Spleen (tissue), 11 donors: ENCODE measurements around the gene RMDN3. TPM values are rescaled to one million over a fixed set of nuclear protein-coding genes. Genes with fewer than 3 reads are reported as not detected.
A peak's percentile ranks its signal among the peaks of the same experiment; 100 is the strongest.

ENCODE experiments used
- DNase-seq: peaks from one replicate; pipeline ENCODE4 v3.0.0-alpha.2; 2020
- H3K27ac ChIP-seq, 8 donors: fragments of 200-600 bp; sonication (generic) in 7 of 8; 1 replicate in 4 of 8; 2 replicates in 4 of 8; pipeline versions ENCODE4 v1.5.0 to v1.8.0; 2016 to 2021; ENCODE audit warnings: inconsistent platforms in 4 of 8, mild to moderate bottlenecking in 4 of 8, moderate library complexity in 1 of 8
- H3K27me3 ChIP-seq, 7 donors: fragments of 200-600 bp; sonication (generic) in 6 of 7; replicated peaks in 1 of 7; 1 replicate in 4 of 7; 2 replicates in 3 of 7; pipeline versions ENCODE4 v1.5.0 to v1.8.0; 2016 to 2021; ENCODE audit warnings: inconsistent platforms in 3 of 7, mild to moderate bottlenecking in 1 of 7
- H3K36me3 ChIP-seq, 6 donors: fragments of 200-600 bp; sonication (generic) in 5 of 6; 1 replicate in 4 of 6; 2 replicates in 2 of 6; pipeline versions ENCODE4 v1.5.0 to v1.8.0; 2016 to 2021; ENCODE audit warnings: inconsistent platforms in 2 of 6
- H3K4me1 ChIP-seq, 6 donors: fragments of 200-600 bp; sonication (generic) in 5 of 6; 1 replicate in 3 of 6; 2 replicates in 3 of 6; pipeline versions ENCODE4 v1.5.0 to v1.8.0; 2016 to 2021; ENCODE audit warnings: inconsistent platforms in 3 of 6
- H3K4me3 ChIP-seq, 8 donors: fragments of 200-600 bp; sonication (generic) in 7 of 8; 1 replicate in 4 of 8; 2 replicates in 4 of 8; pipeline versions ENCODE4 v1.5.0 to v1.8.0; 2016 to 2021; ENCODE audit warnings: inconsistent platforms in 4 of 8, mild to moderate bottlenecking in 4 of 8, moderate library complexity in 2 of 8
- H3K9me3 ChIP-seq, 8 donors: fragments of 200-600 bp; sonication (generic) in 7 of 8; 1 replicate in 4 of 8; 2 replicates in 4 of 8; pipeline versions ENCODE4 v1.5.0 to v1.8.0; 2016 to 2021; ENCODE audit warnings: inconsistent platforms in 4 of 8
- CTCF ChIP-seq, 11 experiments: fragments of 200-600 bp in 7 of 11; fragments of 450-650 bp in 4 of 11; sonication (generic) in 4 of 11; IDR thresholded peaks in 8 of 11; conservative IDR thresholded peaks in 3 of 11; 1 replicate in 7 of 11; 2 replicates in 4 of 11; pipeline versions ENCODE4 v1.4.0 to v1.8.0; 2016 to 2021; ENCODE audit warnings: antibody characterized with exemption in 11 of 11, inconsistent platforms in 4 of 11, mild to moderate bottlenecking in 1 of 11
- POLR2A ChIP-seq, 3 donors: fragments of 450-650 bp; IDR thresholded peaks; one replicate each; pipeline ENCODE4 v1.5.1; 2017; ENCODE audit warnings: antibody characterized with exemption in 3 of 3, mild to moderate bottlenecking in 1 of 3
- POLR2AphosphoS5 ChIP-seq, 3 donors: sonication (generic); formaldehyde crosslinking; IDR thresholded peaks; one replicate each; pipeline ENCODE4 v1.5.1; 2017; ENCODE audit warnings: antibody characterized with exemption in 3 of 3
- WGBS, 5 donors: extraction: QIAGEN DNeasy Blood & Tissue Kit in 3 of 5; methylation state at CpG; one replicate each; pipeline versions ENCODE4 v1.1.5 to v1.1.7; 2013 to 2018; 5-methylcytosine and 5-hydroxymethylcytosine counted together
- intact Hi-C: fragments of 100-400 bp; cut with DNase I; formaldehyde crosslinking; loops from one replicate; pipeline ENCODE4 v1.15.0; 2023; ENCODE audit warnings: low total_unique reads
- polyA plus RNA-seq, 3 donors: library from polyadenylated mRNA; stranded (reverse); fragments of 200-250 nt; gene quantifications; one replicate each; pipeline ENCODE4 v1.2.1, GENCODE V29; 2013
- total RNA-seq, 7 donors: library from RNA; depleted of rRNA in 3 of 7; stranded (reverse); fragments of >200 nt in 3 of 7; fragmentation: NEBNext Ultra II Directional in 4 of 7; extraction: Animal tissue kit (Norgen Biotek cat#: 25700) in 4 of 7; gene quantifications; one replicate each; pipeline versions ENCODE4 v1.1.0 to v1.2.1, GENCODE V29; 2016 to 2021
- donor health status: healthy with polysubstance abuse.
- donor health status: DM: no; HTN: no; CAD: no; lungs with moderate emphysema.
- donor health status: DM: no; HTN: no; CAD: no.
- donor health status: Bipolar disorder and iron deficiency.
- donor health status: healthy.
- donor health status: DM: no; HTN: no; CAD: no.
- donor health status: DM: yes; HTN: yes; CAD: no.

The RMDN3 gene
- total and polyA plus RNA-seq, 10 donors, result 13.0 to 32.2 (median 23.2) TPM

DNA sequence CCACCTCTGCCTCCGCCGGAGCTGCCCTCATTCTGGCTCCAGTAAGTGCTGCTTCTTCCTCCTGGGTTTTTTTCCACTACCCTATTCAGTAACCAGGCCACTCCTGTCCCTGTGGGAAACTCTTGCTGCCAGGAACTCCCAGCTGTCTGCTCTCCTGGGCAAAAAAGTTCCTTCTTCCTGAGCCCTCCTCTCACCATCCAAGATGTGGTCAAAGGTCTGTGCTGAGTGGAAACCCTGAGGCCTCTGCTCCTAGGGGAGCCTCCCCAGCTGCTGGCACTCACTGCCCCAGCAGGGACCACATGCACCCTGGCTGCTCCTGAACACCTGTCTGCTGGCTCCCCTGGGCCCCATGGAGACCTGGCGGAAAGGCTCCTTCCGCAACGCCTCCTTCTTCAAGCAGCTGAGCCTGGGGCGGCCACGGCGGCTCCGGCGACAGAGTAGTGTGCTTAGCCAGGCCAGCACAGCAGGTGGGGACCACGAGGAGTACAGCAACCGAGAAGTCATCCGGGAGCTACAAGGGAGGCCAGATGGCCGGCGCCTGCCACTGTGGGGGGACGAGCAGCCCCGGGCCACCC lies 15.2 kb upstream of the RMDN3 start:
- peak overlapping the region in 1 of 8 donors; percentile 46 for H3K4me3 ChIP-seq
- H3K4me1 ChIP-seq, result peaks cover 9 to 60% (median 40%) of the 10 kb centered on the region in 6 donors
- H3K27ac ChIP-seq, result peak overlapping the region in 6 of 8 donors; percentile 54 to 79 (median 66)
- intact Hi-C loops, result no loop called here
- H3K27me3 ChIP-seq, result no peaks in the 10 kb centered on the region
- H3K9me3 ChIP-seq, result no peaks in the 10 kb centered on the region
- DNase-seq, result peak; percentile 78
- H3K36me3 ChIP-seq, result peaks cover 0 to 84% (median 42%) of the 10 kb centered on the region in 6 donors
- 45 to 73% (median 65%) methylated on average over 8 to 17 of the region's 17 CpGs for WGBS, 5 donors
- TF ChIP-seq POLR2A (IDR thresholded peaks at IDR 0.05) (no peak), POLR2AphosphoS5 (IDR thresholded peaks at IDR 0.05) (no peak)

DNA sequence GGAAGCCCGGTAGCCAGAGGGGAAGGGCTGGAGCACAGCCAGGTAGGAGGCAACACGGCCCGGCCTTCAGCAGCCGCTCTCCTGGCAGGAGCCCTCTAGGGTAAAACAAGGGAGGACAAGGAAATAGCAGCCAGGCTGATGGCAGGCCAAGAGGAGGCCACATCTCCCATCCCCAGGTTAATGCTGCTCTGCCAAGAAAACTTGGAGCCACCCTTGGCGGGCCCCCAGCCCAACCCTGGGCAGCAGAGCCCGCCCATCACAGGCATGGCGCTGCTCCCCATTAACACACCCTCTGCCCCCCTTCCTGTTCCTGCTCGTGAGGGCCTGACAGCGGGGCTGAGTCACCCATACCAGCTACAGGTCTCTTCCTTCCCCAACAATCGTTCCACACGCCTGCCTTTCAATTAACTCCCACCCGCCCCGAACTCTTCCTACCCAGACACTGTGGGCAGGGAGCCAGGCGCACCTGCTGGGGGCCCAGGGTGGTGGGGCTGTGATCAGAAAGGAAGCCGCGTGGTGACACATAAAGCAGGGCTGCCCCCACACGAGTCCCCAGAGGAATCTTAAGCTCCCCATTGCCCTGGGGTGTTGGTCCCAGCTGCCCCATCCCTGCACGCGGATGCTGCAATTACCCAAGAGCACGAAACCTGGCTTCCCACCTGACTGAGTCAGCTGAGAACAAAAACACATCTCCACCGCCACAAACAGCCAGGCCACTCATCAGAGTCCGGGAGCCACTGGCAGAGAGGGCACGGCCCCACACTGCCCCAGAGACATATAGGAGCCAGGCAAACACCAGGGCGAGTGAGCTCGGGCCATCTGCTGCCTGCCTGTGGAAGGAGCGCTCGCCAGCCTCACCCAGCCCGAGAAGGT lies 14.5 kb upstream of the RMDN3 start, which contains the start of gene C15orf62:
TSS of gene C15orf62 (plus strand) at position 707 of the 873 bp plus-strand sequence. CDS start 516 bp downstream, outside the sequence.
- Histone ChIP-seq H3K4me3 (peak within 1 kb of the TSS in 3 of 8 donors; percentile 6 to 46 (median 16)), H3K4me1 (peaks cover 15 to 67% (median 48%) of the 10 kb centered on the region in 6 donors), H3K27me3 (no peaks in the 10 kb centered on the region), H3K9me3 (no peaks in the 10 kb centered on the region), H3K27ac (peak within 1 kb of the TSS; percentile 17 to 79 (median 62)), H3K36me3 (peaks cover 0 to 76% (median 35%) of the 10 kb centered on the region in 6 donors)
- intact Hi-C loops, result no loop called here
- WGBS, 5 donors, result 20 to 38% (median 33%) methylated on average over 22 to 28 of the region's 28 CpGs
- TF ChIP-seq POLR2A (IDR thresholded peaks at IDR 0.05) (no peak), POLR2AphosphoS5 (IDR thresholded peaks at IDR 0.05) (peak; percentile 66 to 84 (median 71))
- DNase-seq, result peak; percentile 88

- DNase-seq, result peak; percentile 80
- H3K36me3 ChIP-seq, result peaks cover 0 to 68% (median 27%) of the 10 kb centered on the region in 6 donors
- 53 to 61% (median 56%) methylated on average over 19 to 21 of the region's 21 CpGs for WGBS, 5 donors
- H3K9me3 ChIP-seq, result no peaks in the 10 kb centered on the region
- intact Hi-C loops, result no loop called here
- H3K4me3 ChIP-seq, result peak overlapping the region in 3 of 8 donors; percentile 6 to 46 (median 16)
- TF ChIP-seq POLR2A (IDR thresholded peaks at IDR 0.05) (no peak), POLR2AphosphoS5 (IDR thresholded peaks at IDR 0.05) (no peak), CTCF (IDR thresholded peaks at IDR 0.05 in 8 of 11, conservative IDR thresholded peaks at IDR 0.05 in 3 of 11) (no peak)
- H3K27me3 ChIP-seq, result no peaks in the 10 kb centered on the region
- H3K4me1 ChIP-seq, result peaks cover 16 to 75% (median 54%) of the 10 kb centered on the region in 6 donors
- H3K27ac ChIP-seq, result peak overlapping the region; percentile 17 to 79 (median 62)
These were observed 13.6 kb upstream of the RMDN3 start for GRCh38 chr15:40768521-40769273.

DNA sequence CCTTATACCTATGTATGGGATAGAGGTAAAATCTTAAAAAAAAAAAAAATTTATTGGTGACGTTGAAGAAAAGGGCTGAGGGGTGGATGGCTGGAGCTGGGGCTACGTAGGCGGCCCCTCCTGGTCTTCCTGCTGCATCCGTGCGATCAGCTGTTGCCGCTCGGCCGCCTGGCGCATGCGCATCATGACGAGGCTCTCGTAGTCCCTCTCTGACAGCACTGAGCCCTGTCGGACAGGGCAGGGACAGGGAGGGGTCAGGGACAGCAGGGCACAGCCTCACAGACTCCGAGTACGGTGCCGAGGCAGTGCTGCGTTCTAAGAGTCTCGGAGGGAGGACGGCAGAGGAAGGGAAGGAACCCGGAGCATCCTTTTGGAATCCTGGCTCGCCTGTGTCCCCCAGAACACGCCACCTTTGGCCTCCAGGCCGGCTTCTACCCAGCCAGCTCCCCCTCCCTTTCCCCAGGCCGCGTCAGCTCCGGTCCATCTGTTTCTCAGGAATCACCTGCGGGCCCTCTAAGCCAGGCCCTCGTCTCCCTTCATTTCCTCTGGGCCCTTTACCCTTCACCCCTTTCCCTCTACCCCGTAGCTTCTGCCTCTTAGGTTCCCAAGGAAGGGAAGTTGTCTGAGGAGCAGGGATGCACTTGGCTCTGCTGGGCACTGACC lies 12.9 kb upstream of the RMDN3 start:
- H3K27ac ChIP-seq, result peak overlapping the region in 5 of 8 donors; percentile 61 to 79 (median 70)

More for the DNA sequence above, 12.9 kb upstream of the RMDN3 start:
- WGBS, 5 donors, result 80 to 93% (median 88%) methylated on average over 27 to 29 of the region's 29 CpGs
- H3K36me3 ChIP-seq, result peaks cover 0 to 61% (median 20%) of the 10 kb centered on the region in 6 donors
- peaks cover 16 to 82% (median 61%) of the 10 kb centered on the region in 6 donors for H3K4me1 ChIP-seq
- no peaks in the 10 kb centered on the region for H3K27me3 ChIP-seq
- H3K4me3 ChIP-seq, result no peak overlapping the region
- intact Hi-C loops, result no loop called here
- TF ChIP-seq POLR2AphosphoS5 (IDR thresholded peaks at IDR 0.05) (no peak), CTCF (IDR thresholded peaks at IDR 0.05 in 8 of 11, conservative IDR thresholded peaks at IDR 0.05 in 3 of 11) (no peak), POLR2A (IDR thresholded peaks at IDR 0.05) (no peak)
- no peak for DNase-seq
- H3K9me3 ChIP-seq, result no peaks in the 10 kb centered on the region
